Measurements from ENCODE around the gene PTRH1.

PTRH1 gene

GRCh38 chr9:127693143-127693542 lies 22.3 kb downstream of the PTRH1 start:
- in situ Hi-C loops (cut with MboI; ENCODE audit: low sequenced_read_pairs, unreplicated experiment): no loop called here
- no peak for DNase-seq (ENCODE audit: low spot score)
- no peak for TF ChIP-seq CTCF (IDR thresholded peaks at IDR 0.05; ENCODE audit: borderline replicate concordance, control extremely low read depth, extremely low read depth, insufficient read depth, missing control alignments)

GRCh38 chr9:127692071-127692470 lies 23.4 kb downstream of the PTRH1 start:
- no peak for DNase-seq (ENCODE audit: low spot score)
- in situ Hi-C loops (cut with MboI; ENCODE audit: low sequenced_read_pairs, unreplicated experiment): no loop called here

GRCh38 chr9:127690735-127691134 lies 24.7 kb downstream of the PTRH1 start:
- no peak for DNase-seq (ENCODE audit: low spot score)
- in situ Hi-C loops (cut with MboI; ENCODE audit: low sequenced_read_pairs, unreplicated experiment): no loop called here
- TF ChIP-seq CTCF (IDR thresholded peaks at IDR 0.05; ENCODE audit: borderline replicate concordance, control extremely low read depth, extremely low read depth, insufficient read depth, missing control alignments): no peak

More at GRCh38 chr9:127692071-127692470, 23.4 kb downstream of the PTRH1 start:
- TF ChIP-seq CTCF (IDR thresholded peaks at IDR 0.05; ENCODE audit: borderline replicate concordance, control extremely low read depth, extremely low read depth, insufficient read depth, missing control alignments): no peak

- no peak for TF ChIP-seq CTCF (IDR thresholded peaks at IDR 0.05; ENCODE audit: borderline replicate concordance, control extremely low read depth, extremely low read depth, insufficient read depth, missing control alignments)
- no peak for DNase-seq (ENCODE audit: low spot score)
- in situ Hi-C loops (cut with MboI; ENCODE audit: low sequenced_read_pairs, unreplicated experiment): no loop called here
Measured at GRCh38 chr9:127689329-127690000, 26.0 kb downstream of the PTRH1 start.

- no peak for TF ChIP-seq CTCF (IDR thresholded peaks at IDR 0.05; ENCODE audit: borderline replicate concordance, control extremely low read depth, extremely low read depth, insufficient read depth, missing control alignments)
- DNase-seq (ENCODE audit: low spot score): no peak
- in situ Hi-C loops (cut with MboI; ENCODE audit: low sequenced_read_pairs, unreplicated experiment): no loop called here
Measured at GRCh38 chr9:127686461-127687393, 28.7 kb downstream of the PTRH1 start.

GRCh38 chr9:127684576-127684975 lies 30.9 kb downstream of the PTRH1 start:
- no peak for TF ChIP-seq CTCF (IDR thresholded peaks at IDR 0.05; ENCODE audit: borderline replicate concordance, control extremely low read depth, extremely low read depth, insufficient read depth, missing control alignments)
- in situ Hi-C loops (cut with MboI; ENCODE audit: low sequenced_read_pairs, unreplicated experiment): no loop called here
- no peak for DNase-seq (ENCODE audit: low spot score)
